ENCODE data around the gene PYGB. TPM values are rescaled to one million over a fixed set of nuclear protein-coding genes. Genes with fewer than 3 reads are reported as not detected.

The PYGB gene
- total RNA-seq, 1 donor, result 194 TPM

DNA sequence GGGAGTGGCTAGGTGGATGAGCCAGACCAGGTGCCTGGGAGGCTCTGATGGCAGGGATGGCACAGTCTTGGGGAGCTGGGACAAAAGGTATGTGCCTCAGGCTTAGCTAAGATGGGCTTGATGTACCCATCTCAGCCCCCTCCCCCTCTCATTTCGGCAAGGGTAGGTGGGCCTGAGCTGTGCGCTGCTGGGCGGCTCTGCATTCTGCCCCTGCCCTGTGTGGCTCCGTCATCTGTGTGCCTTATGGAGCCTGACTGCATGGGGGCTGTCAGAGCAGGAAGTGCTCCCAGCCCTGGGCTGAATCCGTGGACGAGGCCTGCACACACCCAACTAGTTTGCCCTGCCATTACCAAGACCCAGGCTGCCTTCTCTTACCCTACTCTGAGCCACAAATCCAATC is 54.7 kb downstream of the PYGB start:
- Histone ChIP-seq H4K20me1 (ENCODE audit: insufficient read depth, low read length) (peaks cover 4% of the 10 kb centered on the region), H3K4me2 (ENCODE audit: insufficient read depth, low read length) (no peak overlapping the region), H3K79me2 (ENCODE audit: insufficient read depth, low read length) (no peaks in the 10 kb centered on the region), H3K4me3 (ENCODE audit: insufficient read depth, low read length) (no peak overlapping the region), H3K27me3 (ENCODE audit: insufficient read depth, low read length) (no peaks in the 10 kb centered on the region), H3K9me3 (ENCODE audit: low read depth, low read length) (no peaks in the 10 kb centered on the region), H3K4me1 (ENCODE audit: insufficient read depth, low read length) (peaks cover 19% of the 10 kb centered on the region), H3K36me3 (ENCODE audit: insufficient read depth, low read length) (peaks cover 30% of the 10 kb centered on the region), H3K27ac (ENCODE audit: low read depth, low read length) (peak overlapping the region; percentile 21), H2AFZ (ENCODE audit: low read length) (no peak overlapping the region)
- TF ChIP-seq, protein P1, sequence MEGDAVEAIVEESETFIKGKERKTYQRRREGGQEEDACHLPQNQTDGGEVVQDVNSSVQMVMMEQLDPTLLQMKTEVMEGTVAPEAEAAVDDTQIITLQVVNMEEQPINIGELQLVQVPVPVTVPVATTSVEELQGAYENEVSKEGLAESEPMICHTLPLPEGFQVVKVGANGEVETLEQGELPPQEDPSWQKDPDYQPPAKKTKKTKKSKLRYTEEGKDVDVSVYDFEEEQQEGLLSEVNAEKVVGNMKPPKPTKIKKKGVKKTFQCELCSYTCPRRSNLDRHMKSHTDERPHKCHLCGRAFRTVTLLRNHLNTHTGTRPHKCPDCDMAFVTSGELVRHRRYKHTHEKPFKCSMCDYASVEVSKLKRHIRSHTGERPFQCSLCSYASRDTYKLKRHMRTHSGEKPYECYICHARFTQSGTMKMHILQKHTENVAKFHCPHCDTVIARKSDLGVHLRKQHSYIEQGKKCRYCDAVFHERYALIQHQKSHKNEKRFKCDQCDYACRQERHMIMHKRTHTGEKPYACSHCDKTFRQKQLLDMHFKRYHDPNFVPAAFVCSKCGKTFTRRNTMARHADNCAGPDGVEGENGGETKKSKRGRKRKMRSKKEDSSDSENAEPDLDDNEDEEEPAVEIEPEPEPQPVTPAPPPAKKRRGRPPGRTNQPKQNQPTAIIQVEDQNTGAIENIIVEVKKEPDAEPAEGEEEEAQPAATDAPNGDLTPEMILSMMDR (IDR thresholded peaks at IDR 0.05; ENCODE audit: extremely low read depth, low read depth, low read length), result no peak
- peak; percentile 43 for DNase-seq (ENCODE audit: insufficient read length, low spot score, missing footprints)

DNA sequence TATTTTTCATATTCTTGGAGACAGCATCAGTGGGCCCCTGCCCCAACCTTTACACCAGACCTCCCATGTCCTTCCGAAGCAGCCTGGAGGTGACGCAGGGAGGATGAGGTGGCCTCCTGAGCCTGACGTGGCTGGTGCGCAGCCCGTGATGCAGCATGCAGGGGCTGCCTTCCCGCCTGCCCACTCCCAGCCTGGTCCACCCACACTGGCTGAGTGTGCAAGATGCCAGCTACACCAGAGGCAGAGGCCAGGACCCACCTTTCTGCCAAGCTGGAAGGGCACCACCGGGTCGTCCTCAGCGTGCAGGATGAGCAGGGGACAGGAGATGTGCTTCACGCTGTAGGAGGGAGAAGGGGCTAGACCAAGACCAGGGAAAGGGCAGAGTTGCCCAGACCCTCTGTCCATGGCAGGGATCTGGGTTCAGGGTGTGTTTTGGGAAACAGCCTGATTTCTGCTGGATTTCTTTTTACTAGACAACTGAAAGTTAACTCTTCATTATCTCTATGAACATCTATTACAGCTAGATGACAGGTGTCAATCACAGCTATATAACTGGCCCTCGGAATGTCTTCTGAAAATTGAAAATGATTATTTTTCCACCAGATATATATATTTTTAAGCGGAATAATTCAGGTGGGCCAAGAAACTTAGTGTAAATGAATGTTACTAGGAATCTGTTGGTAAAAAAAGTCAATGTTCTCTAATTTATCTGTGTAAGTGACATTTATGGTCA is 55.6 kb downstream of the PYGB start:
- Histone ChIP-seq H4K20me1 (ENCODE audit: insufficient read depth, low read length) (peaks cover 4% of the 10 kb centered on the region), H2AFZ (ENCODE audit: low read length) (no peak overlapping the region), H3K27ac (ENCODE audit: low read depth, low read length) (no peak overlapping the region), H3K4me1 (ENCODE audit: insufficient read depth, low read length) (peaks cover 20% of the 10 kb centered on the region), H3K79me2 (ENCODE audit: insufficient read depth, low read length) (no peaks in the 10 kb centered on the region), H3K9me3 (ENCODE audit: low read depth, low read length) (no peaks in the 10 kb centered on the region), H3K4me3 (ENCODE audit: insufficient read depth, low read length) (no peak overlapping the region), H3K36me3 (ENCODE audit: insufficient read depth, low read length) (peaks cover 30% of the 10 kb centered on the region), H3K27me3 (ENCODE audit: insufficient read depth, low read length) (no peaks in the 10 kb centered on the region), H3K4me2 (ENCODE audit: insufficient read depth, low read length) (no peak overlapping the region)
- TF ChIP-seq, protein P1 (IDR thresholded peaks at IDR 0.05; ENCODE audit: extremely low read depth, low read depth, low read length), result no peak
- peak; percentile 30 for DNase-seq (ENCODE audit: insufficient read length, low spot score, missing footprints)

DNA sequence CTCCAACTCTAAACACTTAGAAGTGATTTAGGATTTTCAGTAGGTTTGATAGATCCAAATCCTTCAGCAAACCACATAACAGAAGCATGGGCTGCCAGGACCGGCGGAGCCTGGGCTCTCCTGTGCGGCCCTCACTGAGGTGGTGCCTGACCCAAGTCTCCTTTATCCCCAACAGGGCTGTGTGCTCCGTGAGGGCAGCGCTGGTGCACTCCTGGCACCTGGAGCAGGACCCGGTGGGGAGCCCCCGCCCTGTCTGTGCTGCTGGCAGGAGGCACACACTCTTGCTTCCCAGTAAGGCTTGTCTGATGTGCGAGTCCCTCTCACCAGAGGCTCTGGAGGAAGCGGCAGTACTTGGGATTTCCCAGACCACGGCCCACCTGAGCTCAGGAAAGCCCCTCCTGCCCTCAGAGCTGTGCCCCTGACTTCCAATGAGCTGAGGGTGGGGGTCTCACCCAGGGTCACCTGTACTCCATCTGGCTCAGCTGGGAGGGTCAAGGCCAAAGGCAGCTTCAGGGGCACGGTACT is 56.2 kb downstream of the PYGB start:
- Histone ChIP-seq H3K27me3 (ENCODE audit: insufficient read depth, low read length) (no peaks in the 10 kb centered on the region), H3K79me2 (ENCODE audit: insufficient read depth, low read length) (no peaks in the 10 kb centered on the region), H3K27ac (ENCODE audit: low read depth, low read length) (no peak overlapping the region), H3K4me3 (ENCODE audit: insufficient read depth, low read length) (no peak overlapping the region), H3K9me3 (ENCODE audit: low read depth, low read length) (no peaks in the 10 kb centered on the region), H2AFZ (ENCODE audit: low read length) (no peak overlapping the region), H3K36me3 (ENCODE audit: insufficient read depth, low read length) (peaks cover 30% of the 10 kb centered on the region), H4K20me1 (ENCODE audit: insufficient read depth, low read length) (peaks cover 4% of the 10 kb centered on the region), H3K4me2 (ENCODE audit: insufficient read depth, low read length) (no peak overlapping the region), H3K4me1 (ENCODE audit: insufficient read depth, low read length) (peaks cover 26% of the 10 kb centered on the region)
- TF ChIP-seq, protein P1 (IDR thresholded peaks at IDR 0.05; ENCODE audit: extremely low read depth, low read depth, low read length), result no peak
- DNase-seq (ENCODE audit: insufficient read length, low spot score, missing footprints), result peak; percentile 21
